GM23338 (cell line): ENCODE data around the gene MROH2A.

Experiments used
- CREB1 ChIP-seq: fragments of 250-450 bp; sonication (Bioruptor Pico); IDR thresholded peaks from 2 replicates; pipeline ENCODE4 v1.5.0; 2020; ENCODE audit warnings: low read depth, mild to moderate bottlenecking, moderate library complexity
- CTCF ChIP-seq, 2 experiments: fragments of 200-600 bp in 1 of 2; sonication (generic) in 1 of 2; conservative IDR thresholded peaks; 2 replicates each; pipeline versions ENCODE4 v1.5.1 to v1.6.1; 2016 to 2017; ENCODE audit warnings: antibody characterized with exemption in 2 of 2, low read depth in 2 of 2, mild to moderate bottlenecking in 2 of 2, moderate library complexity in 1 of 2
- ETS1 ChIP-seq: IDR thresholded peaks from 2 replicates; pipeline ENCODE4 v1.6.1; 2016; ENCODE audit warnings: antibody characterized with exemption
- EZH2 ChIP-seq: fragments of 200-600 bp; sonication (generic); IDR thresholded peaks from one replicate; pipeline ENCODE4 v1.8.0; 2017; ENCODE audit warnings: antibody characterized with exemption, mild to moderate bottlenecking, low read depth; ENCODE audit not compliant: unreplicated experiment
- EZH2phosphoT487 ChIP-seq: fragments of 200-600 bp; sonication (generic); IDR thresholded peaks from one replicate; pipeline ENCODE4 v1.8.1; 2018; ENCODE audit warnings: antibody characterized with exemption; ENCODE audit not compliant: unreplicated experiment
- NANOG ChIP-seq: IDR thresholded peaks from 2 replicates; pipeline ENCODE4 v1.6.1; 2016; ENCODE audit warnings: antibody characterized with exemption, borderline replicate concordance
- POLR2AphosphoS5 ChIP-seq: IDR thresholded peaks from 2 replicates; pipeline ENCODE4 v1.6.1; 2016; ENCODE audit warnings: antibody characterized with exemption, low read depth
- REST ChIP-seq: IDR thresholded peaks from one replicate; pipeline ENCODE4 v1.6.1; 2018; ENCODE audit warnings: antibody characterized with exemption; ENCODE audit not compliant: unreplicated experiment
- ZNF331 ChIP-seq: fragments of 250-450 bp; sonication (Bioruptor Pico); IDR thresholded peaks from 2 replicates; pipeline ENCODE4 v1.5.0; 2020; ENCODE audit warnings: low read depth, mild to moderate bottlenecking, moderate library complexity

- TF ChIP-seq EZH2phosphoT487: no peak
- no peak for TF ChIP-seq CTCF (conservative IDR thresholded peaks at IDR 0.05; ENCODE audit: low read depth in 2 of 2)
- no peak for TF ChIP-seq CREB1 (CRISPR knock-in tag)
- TF ChIP-seq EZH2: no peak
- no peak for TF ChIP-seq POLR2AphosphoS5
- no peak for TF ChIP-seq ETS1
- TF ChIP-seq NANOG: no peak
- TF ChIP-seq REST: no peak
- no peak for TF ChIP-seq ZNF331 (CRISPR knock-in tag)
Measured at GRCh38 chr2:233841183-233841582, 63.1 kb downstream of the MROH2A start.
